SK-N-SH (cell line): ENCODE measurements around the gene WDR91. TPM values are rescaled to one million over a fixed set of nuclear protein-coding genes. Genes with fewer than 3 reads are reported as not detected.

Experiments used
- CTCF ChIA-PET: fragments of 300-600, 350-600 bp; formaldehyde crosslinking; extraction: SDS; loops from one replicate; lab custom pipeline; 2021; lab: Yijun Ruan, JAX
- POLR2A ChIA-PET: fragments of 350-600 bp; sonication (Branson Sonifier 250); formaldehyde crosslinking; extraction: SDS; loops from one replicate; lab custom pipeline; 2020; ENCODE audit warnings: antibody characterized with exemption, inconsistent platforms; lab: Yijun Ruan, JAX
- DNase-seq: peaks from one replicate; pipeline ENCODE4 v3.0.0; 2012
- H2AFZ ChIP-seq: fragments of 200-600 bp; sonication (generic); 2 replicates; pipeline ENCODE4 v1.8.1; 2016; ENCODE audit warnings: antibody characterized with exemption, mild to moderate bottlenecking, low read depth
- H3F3A ChIP-seq: fragments of 200-600 bp; sonication (generic); replicated peaks from 2 replicates; pipeline ENCODE3; 2016; ENCODE audit warnings: antibody characterized with exemption, mild to moderate bottlenecking; ENCODE audit not compliant: insufficient read depth
- H3K27ac ChIP-seq, 2 experiments: fragments of 200-500 bp in 1 of 2; fragments of 200-600 bp in 1 of 2; sonication (Bioruptor generic) in 1 of 2; sonication (generic), shearing (Covaris generic) in 1 of 2; 2 replicates each; pipeline versions ENCODE4 v1.5.1 to v1.6.1; 2014 to 2016; ENCODE audit warnings: low read depth in 2 of 2, inconsistent platforms in 1 of 2, low read length in 1 of 2, mild to moderate bottlenecking in 1 of 2, mixed read lengths in 1 of 2
- H3K27me3 ChIP-seq: fragments of 200-600 bp; sonication (generic), shearing (Covaris generic); 2 replicates; pipeline ENCODE4 v1.6.1; 2016; ENCODE audit warnings: mixed run types; ENCODE audit not compliant: insufficient read depth
- H3K36me3 ChIP-seq, 2 experiments: fragments of 200-500 bp in 1 of 2; fragments of 200-600 bp in 1 of 2; sonication (Bioruptor generic) in 1 of 2; sonication (generic) in 1 of 2; replicated peaks in 1 of 2; 2 replicates each; pipeline versions ENCODE3 to v1.5.1; 2014 to 2016; ENCODE audit warnings: low read length in 1 of 2, mild to moderate bottlenecking in 1 of 2; ENCODE audit not compliant: insufficient read depth in 2 of 2, control insufficient read depth in 1 of 2
- H3K4me1 ChIP-seq, 2 experiments: fragments of 200-500 bp in 1 of 2; fragments of 200-600 bp in 1 of 2; sonication (Bioruptor generic) in 1 of 2; sonication (generic), shearing (Covaris generic) in 1 of 2; 2 replicates each; pipeline versions ENCODE4 v1.5.1 to v1.6.1; 2014 to 2016; ENCODE audit warnings: low read depth in 1 of 2, low read length in 1 of 2, mixed run types in 1 of 2; ENCODE audit not compliant: insufficient read depth in 2 of 2, control insufficient read depth in 1 of 2
- H3K4me2 ChIP-seq: fragments of 200-600 bp; sonication (generic), shearing (Covaris generic); 2 replicates; pipeline ENCODE4 v1.6.1; 2017; ENCODE audit warnings: mixed run types
- H3K4me3 ChIP-seq, 2 experiments: fragments of 200-500 bp in 1 of 2; fragments of 200-600 bp in 1 of 2; sonication (Bioruptor generic) in 1 of 2; sonication (generic), shearing (Covaris generic) in 1 of 2; 2 replicates each; pipeline versions ENCODE4 v1.5.1 to v1.8.1; 2014 to 2016; ENCODE audit warnings: low read depth in 2 of 2, inconsistent platforms in 1 of 2, low read length in 1 of 2, mild to moderate bottlenecking in 1 of 2, mixed read lengths in 1 of 2, moderate library complexity in 1 of 2
- H3K79me2 ChIP-seq: fragments of 200-600 bp; sonication (generic); 2 replicates; pipeline ENCODE4 v1.8.1; 2017; ENCODE audit warnings: mild to moderate bottlenecking; ENCODE audit not compliant: insufficient read depth
- H3K9ac ChIP-seq: fragments of 200-600 bp; sonication (generic); 2 replicates; pipeline ENCODE4 v1.6.1; 2017; ENCODE audit warnings: mixed run types
- H3K9me2 ChIP-seq: fragments of 200-600 bp; sonication (generic); 2 replicates; pipeline ENCODE4 v1.6.1; 2017; ENCODE audit warnings: mixed run types
- H3K9me3 ChIP-seq: fragments of 200-600 bp; sonication (generic); 2 replicates; pipeline ENCODE4 v1.6.1; 2017; ENCODE audit warnings: mixed run types, mild to moderate bottlenecking, moderate library complexity
- H4K20me1 ChIP-seq: fragments of 200-600 bp; sonication (generic); 2 replicates; pipeline ENCODE4 v1.6.1; 2017; ENCODE audit warnings: mild to moderate bottlenecking, mixed run types; ENCODE audit not compliant: insufficient read depth
- CHD2 ChIP-seq: fragments of 150-350 bp; IDR thresholded peaks from 2 replicates; pipeline ENCODE4 v1.6.1; 2018; ENCODE audit warnings: low read length; ENCODE audit not compliant: partially characterized antibody
- CTCF ChIP-seq: fragments of 200-600 bp; sonication (generic); IDR thresholded peaks from 2 replicates; pipeline ENCODE4 v1.6.1; 2017; ENCODE audit warnings: antibody characterized with exemption, mild to moderate bottlenecking, moderate library complexity
- EZH2phosphoT487 ChIP-seq: fragments of 200-600 bp; sonication (generic); IDR thresholded peaks from 2 replicates; pipeline ENCODE4 v1.6.1; 2017; ENCODE audit warnings: low read depth, mixed run types, mild to moderate bottlenecking, antibody characterized with exemption, moderate library complexity, borderline replicate concordance
- FOSL2 ChIP-seq: IDR thresholded peaks from 2 replicates; pipeline ENCODE4 v1.4.0; 2012; ENCODE audit warnings: low read depth, mild to moderate bottlenecking, moderate library complexity, borderline replicate concordance
- FOXM1 ChIP-seq: IDR thresholded peaks from 2 replicates; pipeline ENCODE4 v1.4.0; 2012; ENCODE audit warnings: low read depth, mild to moderate bottlenecking
- GABPA ChIP-seq: IDR thresholded peaks from 2 replicates; pipeline ENCODE4 v1.4.0; 2012; ENCODE audit warnings: low read depth, mild to moderate bottlenecking
- IRF3 ChIP-seq: fragments of 150-350 bp; IDR thresholded peaks from 2 replicates; pipeline ENCODE4 v1.6.1; 2016; ENCODE audit warnings: mild to moderate bottlenecking, low read depth, low read length
- NFIC ChIP-seq: IDR thresholded peaks from 2 replicates; pipeline ENCODE4 v1.4.0; 2012; ENCODE audit warnings: borderline replicate concordance
- POLR2AphosphoS5 ChIP-seq: IDR thresholded peaks from 2 replicates; pipeline ENCODE4 v1.6.1; 2012; ENCODE audit warnings: low read depth, low read length
- RCOR1 ChIP-seq: fragments of 150-350 bp; IDR thresholded peaks from 2 replicates; pipeline ENCODE4 v1.6.1; 2017; ENCODE audit warnings: antibody characterized with exemption, low read length
- RFX5 ChIP-seq: IDR thresholded peaks from 2 replicates; pipeline ENCODE4 v1.6.1; 2012; ENCODE audit warnings: mild to moderate bottlenecking, improper control_type of control experiment, low read length
- RXRA ChIP-seq: IDR thresholded peaks from 2 replicates; pipeline ENCODE4 v1.4.0; 2012; ENCODE audit warnings: low read depth, mild to moderate bottlenecking, borderline replicate concordance
- WGBS: methylation state at CpG from one replicate; pipeline ENCODE4 v1.1.6; 2017; ENCODE audit warnings: low lambda C conversion rate; 5-methylcytosine and 5-hydroxymethylcytosine counted together
- polyA plus RNA-seq, 3 experiments: library from polyadenylated mRNA; depleted of rRNA; stranded (reverse); fragments of >200 nt; gene quantifications; 2 replicates each; pipeline ENCODE4 v1.2.3, GENCODE V29; 2012
- TF ChIP-seq, protein P1 (sequence below): IDR thresholded peaks from 2 replicates; pipeline ENCODE4; 2012

Gene WDR91
- polyA plus RNA-seq, 1 of the 3 experiments (the other 2 are of a cell fraction): 8.4 TPM

GRCh38 chr7:135151533-135151932 lies 59.8 kb downstream of the WDR91 start:
- Histone ChIP-seq H3K36me3 (no peaks in the 10 kb centered on the region), H3K27me3 (no peaks in the 10 kb centered on the region), H4K20me1 (no peaks in the 10 kb centered on the region), H3K4me1 (peaks cover 0 to 2% of the 10 kb centered on the region in 2 experiments; a peak in 1 of 4 replicates), H3F3A (no peaks in the 10 kb centered on the region), H2AFZ (no peak overlapping the region), H3K27ac (no peak overlapping the region), H3K4me3 (no peak overlapping the region), H3K9me2 (no peaks in the 10 kb centered on the region), H3K79me2 (no peaks in the 10 kb centered on the region), H3K4me2 (no peak overlapping the region), H3K9me3 (no peaks in the 10 kb centered on the region; the same call in 1 of the 2 replicates), H3K9ac (no peak overlapping the region)
- ChIA-PET POLR2A (no interaction called here), CTCF (interaction anchor here (1.1 kb wide), 1 partner anchor 19 kb away, joined by 6 read pairs; the partner anchor contains the start of gene CYREN)
- DNase-seq: no peak
- TF ChIP-seq, protein P1, sequence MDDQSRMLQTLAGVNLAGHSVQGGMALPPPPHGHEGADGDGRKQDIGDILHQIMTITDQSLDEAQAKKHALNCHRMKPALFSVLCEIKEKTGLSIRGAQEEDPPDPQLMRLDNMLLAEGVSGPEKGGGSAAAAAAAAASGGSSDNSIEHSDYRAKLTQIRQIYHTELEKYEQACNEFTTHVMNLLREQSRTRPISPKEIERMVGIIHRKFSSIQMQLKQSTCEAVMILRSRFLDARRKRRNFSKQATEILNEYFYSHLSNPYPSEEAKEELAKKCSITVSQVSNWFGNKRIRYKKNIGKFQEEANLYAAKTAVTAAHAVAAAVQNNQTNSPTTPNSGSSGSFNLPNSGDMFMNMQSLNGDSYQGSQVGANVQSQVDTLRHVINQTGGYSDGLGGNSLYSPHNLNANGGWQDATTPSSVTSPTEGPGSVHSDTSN: no peak
- TF ChIP-seq RFX5: no peak
- no peak for TF ChIP-seq NFIC
- 69% methylated on average over 6 of the region's 6 CpGs for WGBS

GRCh38 chr7:135151132-135151531 lies 60.2 kb downstream of the WDR91 start:
- Histone ChIP-seq H3K27me3 (no peaks in the 10 kb centered on the region), H3K4me3 (no peak overlapping the region), H3K9ac (no peak overlapping the region), H3F3A (no peaks in the 10 kb centered on the region), H3K79me2 (no peaks in the 10 kb centered on the region), H3K36me3 (no peaks in the 10 kb centered on the region), H3K27ac (no peak overlapping the region), H2AFZ (no peak overlapping the region), H3K9me2 (no peaks in the 10 kb centered on the region), H3K4me2 (no peak overlapping the region), H3K4me1 (peaks cover 0 to 2% of the 10 kb centered on the region in 2 experiments; a peak in 1 of 4 replicates), H4K20me1 (no peaks in the 10 kb centered on the region), H3K9me3 (no peaks in the 10 kb centered on the region; the same call in 1 of the 2 replicates)
- ChIA-PET CTCF (interaction anchor here (0.6 to 1.1 kb wide), 3 partner anchors 19 to 539 kb away, joined by 3 to 6 read pairs (median 4); partner anchors contain the start of gene CYREN), POLR2A (no interaction called here)
- no peak for DNase-seq
- TF ChIP-seq EZH2phosphoT487: no peak
- 63% methylated on average over 2 of the region's 2 CpGs for WGBS

DNA sequence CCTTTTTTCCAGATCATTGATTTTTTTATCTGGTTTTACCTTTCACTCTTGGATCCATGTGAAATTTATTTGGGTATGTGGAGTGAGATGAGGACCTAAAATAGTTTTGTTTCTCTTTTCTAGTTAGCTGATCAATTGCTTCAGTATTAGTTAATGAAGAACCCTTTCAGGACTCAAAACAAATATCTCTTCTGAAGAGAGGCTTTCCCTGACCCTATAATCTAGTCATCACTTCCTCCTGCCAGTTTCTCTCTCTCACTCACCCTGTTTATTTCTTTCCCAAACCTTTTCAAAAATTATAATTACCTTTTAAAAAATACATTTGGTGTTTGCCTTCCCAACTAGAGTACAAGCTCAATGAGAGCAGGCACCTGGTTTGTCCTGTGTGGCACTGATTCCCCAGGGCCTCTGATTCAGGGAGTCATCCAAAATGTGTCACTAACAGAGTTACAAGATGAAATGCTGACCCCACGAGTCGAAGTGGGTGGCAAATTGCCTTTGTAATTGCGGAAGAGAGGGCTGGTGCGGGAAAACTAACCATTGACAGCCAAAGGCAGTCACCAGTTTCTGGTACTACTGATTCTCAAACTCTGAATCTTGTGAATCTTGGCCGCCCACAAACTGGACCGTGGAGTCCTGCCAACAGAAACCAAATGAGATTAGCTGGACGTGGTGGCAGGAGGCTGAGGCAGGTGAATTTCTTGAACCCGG lies 61.1 kb downstream of the WDR91 start:
- CTCF ChIA-PET: interaction anchor here (0.6 to 1.1 kb wide), 4 partner anchors 20 to 538 kb away, joined by 3 to 6 read pairs (median 4); partner anchors contain the start of gene CYREN
- TF ChIP-seq IRF3: no peak
- TF ChIP-seq FOSL2: no peak
- no peak for TF ChIP-seq CTCF
- no peak for TF ChIP-seq EZH2phosphoT487
- no peak for TF ChIP-seq FOXM1
- TF ChIP-seq NFIC: no peak
- TF ChIP-seq RCOR1: no peak
- TF ChIP-seq RFX5: no peak
- no peak for TF ChIP-seq POLR2AphosphoS5
- no peak for TF ChIP-seq CHD2
- TF ChIP-seq RXRA: no peak
- TF ChIP-seq GABPA: no peak
- no peaks in the 10 kb centered on the region for H3K36me3 ChIP-seq
- no peak overlapping the region; a peak in 1 of 4 replicates for H3K4me3 ChIP-seq
- no peak overlapping the region for H3K27ac ChIP-seq
- WGBS: 31% methylated on average over 8 of the region's 8 CpGs
- POLR2A ChIA-PET: no interaction called here
- no peaks in the 10 kb centered on the region for H3F3A ChIP-seq
- H3K9me3 ChIP-seq: no peaks in the 10 kb centered on the region
- H4K20me1 ChIP-seq: no peaks in the 10 kb centered on the region
- no peak for DNase-seq
- peaks cover 0 to 2% of the 10 kb centered on the region in 2 experiments; a peak in 1 of 4 replicates for H3K4me1 ChIP-seq
- no peaks in the 10 kb centered on the region for H3K9me2 ChIP-seq
- no peaks in the 10 kb centered on the region for H3K27me3 ChIP-seq
- H3K79me2 ChIP-seq: no peaks in the 10 kb centered on the region
- H3K4me2 ChIP-seq: no peak overlapping the region
- no peak overlapping the region for H2AFZ ChIP-seq
- H3K9ac ChIP-seq: no peak overlapping the region
